ENCODE measurements around the gene SLC51B. TPM values are rescaled to one million over a fixed set of nuclear protein-coding genes. Genes with fewer than 3 reads are reported as not detected.

The SLC51B gene
- total and polyA plus RNA-seq, 2 of the 4 experiments (the other 2 are of a cell fraction) = not detected

DNA sequence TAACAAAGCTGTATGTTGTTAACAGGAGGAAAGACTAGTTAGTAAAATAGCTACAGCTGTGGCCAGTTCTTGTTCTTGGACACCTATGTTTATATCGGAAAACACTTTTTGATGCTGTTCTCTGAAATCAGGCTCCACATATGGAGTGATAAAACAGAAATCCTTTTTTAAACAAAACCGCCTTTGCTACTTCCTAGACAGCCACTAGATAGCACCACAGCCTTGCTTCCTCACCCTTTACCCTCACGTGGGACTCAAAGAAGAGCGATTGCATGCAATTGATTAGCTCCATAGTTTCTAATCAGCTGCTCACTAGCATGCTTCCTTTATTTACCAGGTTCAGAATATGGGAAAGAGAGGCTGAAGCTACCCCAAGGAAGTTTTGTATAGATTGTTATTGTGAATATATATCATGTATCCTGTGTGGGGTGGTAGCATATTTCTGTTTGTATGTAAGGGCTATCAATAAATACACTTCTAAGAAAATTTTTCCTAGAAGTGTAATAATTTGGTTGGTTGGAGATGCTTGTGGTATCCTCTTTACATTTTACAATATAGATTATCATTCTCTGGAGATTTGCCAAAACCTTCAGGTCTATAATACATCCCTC lies 11.4 kb upstream of the SLC51B start (continued):
- TF ChIP-seq BHLHE40 (IDR thresholded peaks at IDR 0.05; ENCODE audit: low read depth, low read length) = peak; percentile 60; the same call in 1 of the 2 replicates

DNA sequence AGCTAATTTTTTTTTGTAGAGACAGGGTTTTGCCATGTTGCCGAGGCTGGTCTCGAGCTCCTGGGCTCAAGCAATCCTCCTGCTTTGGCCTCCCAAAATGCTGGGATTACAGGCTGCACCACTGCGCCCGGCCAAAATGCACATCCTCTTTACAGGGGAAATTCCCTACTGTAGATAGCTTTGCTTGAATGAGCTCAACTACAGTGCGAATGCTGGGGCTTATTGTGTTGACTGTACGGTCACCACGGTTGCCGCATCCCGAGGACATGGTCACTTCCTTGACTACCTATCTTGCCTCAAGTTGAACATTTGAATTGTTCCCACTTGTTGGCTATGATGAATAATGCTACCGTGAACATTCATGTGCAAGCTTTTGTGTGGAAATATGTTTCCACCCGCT lies 10.5 kb upstream of the SLC51B start:
- H4K20me1 ChIP-seq (ENCODE audit: insufficient read depth, low read length) = no peaks in the 10 kb centered on the region
- no peak overlapping the region for H2BK15ac ChIP-seq (ENCODE audit: low read depth, low read length)
- BruUV-seq (replicated peaks) = no TSS peak
- H3K79me1 ChIP-seq (ENCODE audit: low read depth in 1 of 2, low read length in 2 of 2) = no peaks in the 10 kb centered on the region
- ATAC-seq (ENCODE audit: low read depth) = no peak
- WGBS, 2 experiments (ENCODE audit: extremely low coverage in 2 of 2, insufficient read length in 1 of 2) = 100% methylated on average over 1 of the region's 11 CpGs; no CpG with 5 or more reads in 1 of the 2 experiments
- no peak overlapping the region for H3K18ac ChIP-seq (ENCODE audit: low read depth, low read length)
- H3K4me2 ChIP-seq (ENCODE audit: low read depth, low read length) = no peak overlapping the region
- in situ Hi-C loops (cut with MboI; ENCODE audit: low sequenced_read_pairs) = loop anchor here (10.0 kb wide), 2 partner anchors 50 to 240 kb away; no protein-coding TSS in a partner anchor
- no peak overlapping the region for H2AFZ ChIP-seq (replicated peaks; ENCODE audit: low read length, poor library complexity)
- intact Hi-C loops (cut with micrococcal nuclease) = loop anchor here (5.0 to 10.0 kb wide), 3 partner anchors 148 to 302 kb away; no protein-coding TSS in a partner anchor
- no peak overlapping the region for H2BK20ac ChIP-seq (ENCODE audit: low read depth, low read length)
- H3K23ac ChIP-seq (ENCODE audit: low read depth, low read length) = no peak overlapping the region
- no peak overlapping the region for H3K9ac ChIP-seq (ENCODE audit: low read depth, low read length)
- H3K36me3 ChIP-seq (ENCODE audit: control insufficient read depth, insufficient read depth, low read length) = no peaks in the 10 kb centered on the region
- no peak overlapping the region for H4K5ac ChIP-seq (ENCODE audit: low read depth, low read length)
- ChIA-PET POLR2A (ENCODE audit: unreplicated experiment) (interaction anchor here (0.6 kb wide), 1 partner anchor 270 kb away, joined by 3 read pairs; the partner anchor contains the start of gene RNU5B-1), CTCF (interaction anchor here (1.4 to 2.0 kb wide), 3 partner anchors 8 to 49 kb away, joined by 7 to 21 read pairs (median 9); no protein-coding TSS in a partner anchor)
- no peak overlapping the region for H3K4me3 ChIP-seq (ENCODE audit: insufficient read depth, low read depth, low read length)
- no peak overlapping the region for H2BK120ac ChIP-seq (ENCODE audit: low read depth, low read length)
- H2AK5ac ChIP-seq (ENCODE audit: low read depth, low read length) = no peak overlapping the region
- H3K27me3 ChIP-seq (ENCODE audit: control insufficient read depth, insufficient read depth, low read length) = no peaks in the 10 kb centered on the region
- peaks cover 2% of the 10 kb centered on the region; the same call in 1 of the 2 replicates for H3K9me1 ChIP-seq (ENCODE audit: insufficient read depth, low read length)
- H3K14ac ChIP-seq (replicated peaks; ENCODE audit: low read depth, low read length) = no peak overlapping the region
- DNase-seq = no peak
- dilution Hi-C loops (cut with HindIII; ENCODE audit: low sequenced_read_pairs, unreplicated experiment) = no loop called here
- H2BK5ac ChIP-seq (ENCODE audit: low read depth, low read length, poor library complexity, severe bottlenecking) = no peak overlapping the region
- no peak overlapping the region for H4K91ac ChIP-seq (ENCODE audit: insufficient read depth, low read depth, low read length)
- H3K27ac ChIP-seq (ENCODE audit: insufficient read depth, low read length) = no peak overlapping the region
- peaks cover 3% of the 10 kb centered on the region; the same call in 1 of the 2 replicates for H3K4me1 ChIP-seq (ENCODE audit: control insufficient read depth, insufficient read depth, low read length)
- H2AK9ac ChIP-seq (replicated peaks; ENCODE audit: low read depth, low read length, poor library complexity) = no peak overlapping the region
- no peaks in the 10 kb centered on the region for H3K9me3 ChIP-seq (ENCODE audit: control insufficient read depth, insufficient read depth, low read length)
- no peak overlapping the region for H4K8ac ChIP-seq (ENCODE audit: low read depth in 2 of 2, low read length in 2 of 2)
- H3K4ac ChIP-seq (ENCODE audit: low read depth, low read length) = no peak overlapping the region
- no peak overlapping the region for H3K56ac ChIP-seq (ENCODE audit: extremely low read depth, insufficient read depth, low read length)
- TF ChIP-seq CHD1 (IDR thresholded peaks at IDR 0.05; ENCODE audit: low read depth, low read length) (no peak), NFE2L2 (IDR thresholded peaks at IDR 0.05; ENCODE audit: low read depth, low read length) (no peak), RFX5 (IDR thresholded peaks at IDR 0.05; ENCODE audit: low read depth, low read length) (no peak), RAD21 (IDR thresholded peaks at IDR 0.05; ENCODE audit: low read length) (no peak), RCOR1 (IDR thresholded peaks at IDR 0.05; ENCODE audit: insufficient replicate concordance, low read length) (no peak), MXI1 (IDR thresholded peaks at IDR 0.05; ENCODE audit: borderline replicate concordance, low read depth, low read length) (no peak), SMC3 (IDR thresholded peaks at IDR 0.05; ENCODE audit: low read depth, low read length) (no peak), MAZ (IDR thresholded peaks at IDR 0.05; ENCODE audit: borderline replicate concordance, low read depth, low read length) (no peak), BHLHE40 (IDR thresholded peaks at IDR 0.05; ENCODE audit: low read depth, low read length) (no peak)
- TF ChIP-seq, protein P1, sequence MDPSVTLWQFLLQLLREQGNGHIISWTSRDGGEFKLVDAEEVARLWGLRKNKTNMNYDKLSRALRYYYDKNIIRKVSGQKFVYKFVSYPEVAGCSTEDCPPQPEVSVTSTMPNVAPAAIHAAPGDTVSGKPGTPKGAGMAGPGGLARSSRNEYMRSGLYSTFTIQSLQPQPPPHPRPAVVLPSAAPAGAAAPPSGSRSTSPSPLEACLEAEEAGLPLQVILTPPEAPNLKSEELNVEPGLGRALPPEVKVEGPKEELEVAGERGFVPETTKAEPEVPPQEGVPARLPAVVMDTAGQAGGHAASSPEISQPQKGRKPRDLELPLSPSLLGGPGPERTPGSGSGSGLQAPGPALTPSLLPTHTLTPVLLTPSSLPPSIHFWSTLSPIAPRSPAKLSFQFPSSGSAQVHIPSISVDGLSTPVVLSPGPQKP (IDR thresholded peaks at IDR 0.05; ENCODE audit: borderline replicate concordance, low read depth, low read length) = no peak
- TF ChIP-seq, protein P2, sequence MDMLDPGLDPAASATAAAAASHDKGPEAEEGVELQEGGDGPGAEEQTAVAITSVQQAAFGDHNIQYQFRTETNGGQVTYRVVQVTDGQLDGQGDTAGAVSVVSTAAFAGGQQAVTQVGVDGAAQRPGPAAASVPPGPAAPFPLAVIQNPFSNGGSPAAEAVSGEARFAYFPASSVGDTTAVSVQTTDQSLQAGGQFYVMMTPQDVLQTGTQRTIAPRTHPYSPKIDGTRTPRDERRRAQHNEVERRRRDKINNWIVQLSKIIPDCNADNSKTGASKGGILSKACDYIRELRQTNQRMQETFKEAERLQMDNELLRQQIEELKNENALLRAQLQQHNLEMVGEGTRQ (IDR thresholded peaks at IDR 0.05; ENCODE audit: low read depth, low read length) = no peak
- TF ChIP-seq, protein P3, sequence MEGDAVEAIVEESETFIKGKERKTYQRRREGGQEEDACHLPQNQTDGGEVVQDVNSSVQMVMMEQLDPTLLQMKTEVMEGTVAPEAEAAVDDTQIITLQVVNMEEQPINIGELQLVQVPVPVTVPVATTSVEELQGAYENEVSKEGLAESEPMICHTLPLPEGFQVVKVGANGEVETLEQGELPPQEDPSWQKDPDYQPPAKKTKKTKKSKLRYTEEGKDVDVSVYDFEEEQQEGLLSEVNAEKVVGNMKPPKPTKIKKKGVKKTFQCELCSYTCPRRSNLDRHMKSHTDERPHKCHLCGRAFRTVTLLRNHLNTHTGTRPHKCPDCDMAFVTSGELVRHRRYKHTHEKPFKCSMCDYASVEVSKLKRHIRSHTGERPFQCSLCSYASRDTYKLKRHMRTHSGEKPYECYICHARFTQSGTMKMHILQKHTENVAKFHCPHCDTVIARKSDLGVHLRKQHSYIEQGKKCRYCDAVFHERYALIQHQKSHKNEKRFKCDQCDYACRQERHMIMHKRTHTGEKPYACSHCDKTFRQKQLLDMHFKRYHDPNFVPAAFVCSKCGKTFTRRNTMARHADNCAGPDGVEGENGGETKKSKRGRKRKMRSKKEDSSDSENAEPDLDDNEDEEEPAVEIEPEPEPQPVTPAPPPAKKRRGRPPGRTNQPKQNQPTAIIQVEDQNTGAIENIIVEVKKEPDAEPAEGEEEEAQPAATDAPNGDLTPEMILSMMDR (conservative IDR thresholded peaks at IDR 0.05; ENCODE audit: low read depth, low read length) = no peak

Data from IMR-90 (cell line).